Brain microvascular endothelial cell (primary cell): ENCODE data around the gene PYCARD.

Source experiments
- DNase-seq: peaks from one replicate; pipeline ENCODE4 v3.0.0-alpha.2; 2020
- H3K27ac ChIP-seq: fragments of 250-450 bp; sonication (Bioruptor Pico); 2 replicates; pipeline ENCODE4 v1.5.1; 2020; ENCODE audit warnings: mild to moderate bottlenecking, moderate library complexity
- H3K27me3 ChIP-seq: fragments of 250-450 bp; sonication (Bioruptor Pico); replicated peaks from 2 replicates; pipeline ENCODE4 v1.5.1; 2020; ENCODE audit warnings: mild to moderate bottlenecking
- H3K36me3 ChIP-seq: fragments of 250-450 bp; sonication (Bioruptor Pico); replicated peaks from 2 replicates; pipeline ENCODE4 v1.5.1; 2020; ENCODE audit warnings: mild to moderate bottlenecking
- H3K4me3 ChIP-seq: 2 replicates; pipeline ENCODE4 v1.5.1; 2011; ENCODE audit warnings: low read depth, mild to moderate bottlenecking, control low read depth, low read length, moderate library complexity
- CTCF ChIP-seq: IDR thresholded peaks from 2 replicates; pipeline ENCODE4 v1.5.1; 2011; ENCODE audit warnings: low read depth, mild to moderate bottlenecking, moderate library complexity, low read length, control low read depth, inconsistent platforms; ENCODE audit errors: missing control alignments
- in situ Hi-C: cut with HindIII; loops from 2 replicates; pipeline ENCODE4 v1.10.0; 2017; ENCODE audit warnings: low sequenced_read_pairs, low pct_ligation_motif_present

The PYCARD gene

GRCh38 chr16:31217136-31217530 is 14.6 kb upstream of the PYCARD start:
- no peaks in the 10 kb centered on the region for H3K36me3 ChIP-seq
- no peak overlapping the region for H3K4me3 ChIP-seq
- no peak overlapping the region for H3K27ac ChIP-seq
- peaks cover 38% of the 10 kb centered on the region for H3K27me3 ChIP-seq
- DNase-seq = no peak
- TF ChIP-seq CTCF = no peak
- in situ Hi-C loops = no loop called here

- Histone ChIP-seq H3K4me3 (no peak within 1 kb of the TSS), H3K36me3 (no peaks in the 10 kb centered on the region), H3K27me3 (peaks cover 38% of the 10 kb centered on the region), H3K27ac (no peak within 1 kb of the TSS)
- no peak for TF ChIP-seq CTCF
- no peak for DNase-seq
- in situ Hi-C loops = no loop called here
Observed at GRCh38 chr16:31216422-31217135, 14.0 kb upstream of the PYCARD start, which contains the start of gene PYDC1. Gene PYDC1, minus strand, starts transcription at chr16:31217135. Its CDS starts 107 bp downstream, at chr16:31217028.

GRCh38 chr16:31215287-31216162 is 13.0 kb upstream of the PYCARD start:
- no peak for TF ChIP-seq CTCF
- Histone ChIP-seq H3K36me3 (no peaks in the 10 kb centered on the region), H3K27ac (no peak overlapping the region), H3K27me3 (peaks cover 38% of the 10 kb centered on the region), H3K4me3 (peak overlapping the region; percentile 48)
- in situ Hi-C loops = no loop called here
- DNase-seq = peak; percentile 16

GRCh38 chr16:31214708-31215286 is 12.2 kb upstream of the PYCARD start:
- in situ Hi-C loops = no loop called here
- Histone ChIP-seq H3K36me3 (no peaks in the 10 kb centered on the region), H3K27ac (no peak overlapping the region), H3K27me3 (peaks cover 41% of the 10 kb centered on the region), H3K4me3 (peak overlapping the region; percentile 48)
- no peak for DNase-seq
- TF ChIP-seq CTCF = no peak

GRCh38 chr16:31213877-31214707 is 11.5 kb upstream of the PYCARD start, which contains the start of gene TRIM72:
Gene TRIM72, plus strand, starts transcription at chr16:31214119. Its CDS starts 620 bp downstream, at chr16:31214739.
- H3K36me3 ChIP-seq = no peaks in the 10 kb centered on the region

More at GRCh38 chr16:31213877-31214707, 11.5 kb upstream of the PYCARD start, which contains the start of gene TRIM72:
- no peak within 1 kb of the TSS for H3K27ac ChIP-seq
- TF ChIP-seq CTCF = no peak
- H3K27me3 ChIP-seq = peaks cover 43% of the 10 kb centered on the region
- in situ Hi-C loops = no loop called here
- DNase-seq = no peak
- H3K4me3 ChIP-seq = peak within 1 kb of the TSS; percentile 48
